ENCODE measurements around the gene SPTBN4.
"Not testable (repeated sequence)": the region's sequence is repeated elsewhere in the genome, so short reads cannot be mapped to it uniquely, and the experiment has no call there.

SPTBN4 gene

GRCh38 chr19:40497214-40497613 is 30.4 kb downstream of the SPTBN4 start:
- no peak for TF ChIP-seq CTCF (IDR thresholded peaks at IDR 0.05; ENCODE audit: control insufficient read depth, insufficient read depth, low read depth, low read length, missing control alignments)
- no peak overlapping the region for H3K4me3 ChIP-seq (ENCODE audit: control insufficient read depth, low read depth, low read length)
- no peak for DNase-seq (ENCODE audit: low read depth)

- no peak overlapping the region for H3K4me3 ChIP-seq (ENCODE audit: control insufficient read depth, low read depth, low read length)
- DNase-seq (ENCODE audit: low read depth): no peak
- no peak for TF ChIP-seq CTCF (IDR thresholded peaks at IDR 0.05; ENCODE audit: control insufficient read depth, insufficient read depth, low read depth, low read length, missing control alignments)
These were observed 32.5 kb downstream of the SPTBN4 start for GRCh38 chr19:40499320-40499719.

- not testable (repeated sequence) for DNase-seq (ENCODE audit: low read depth); H3K4me3 ChIP-seq (ENCODE audit: control insufficient read depth, low read depth, low read length)
These were observed 34.1 kb downstream of the SPTBN4 start for GRCh38 chr19:40500678-40501530.

- no peak for TF ChIP-seq CTCF (IDR thresholded peaks at IDR 0.05; ENCODE audit: control insufficient read depth, insufficient read depth, low read depth, low read length, missing control alignments)
- H3K4me3 ChIP-seq (ENCODE audit: control insufficient read depth, low read depth, low read length): no peak overlapping the region
- no peak for DNase-seq (ENCODE audit: low read depth)
These were observed 34.8 kb downstream of the SPTBN4 start for GRCh38 chr19:40501599-40501998.

GRCh38 chr19:40502081-40502480 is 35.3 kb downstream of the SPTBN4 start:
- no peak for DNase-seq (ENCODE audit: low read depth)
- H3K4me3 ChIP-seq (ENCODE audit: control insufficient read depth, low read depth, low read length): no peak overlapping the region
- no peak for TF ChIP-seq CTCF (IDR thresholded peaks at IDR 0.05; ENCODE audit: control insufficient read depth, insufficient read depth, low read depth, low read length, missing control alignments)

GRCh38 chr19:40502647-40503319 is 36.0 kb downstream of the SPTBN4 start:
- no peak for DNase-seq (ENCODE audit: low read depth)
- no peak overlapping the region for H3K4me3 ChIP-seq (ENCODE audit: control insufficient read depth, low read depth, low read length)
- TF ChIP-seq CTCF (IDR thresholded peaks at IDR 0.05; ENCODE audit: control insufficient read depth, insufficient read depth, low read depth, low read length, missing control alignments): peak; percentile 18

GRCh38 chr19:40503320-40503695 is 36.5 kb downstream of the SPTBN4 start:
- no peak for TF ChIP-seq CTCF (IDR thresholded peaks at IDR 0.05; ENCODE audit: control insufficient read depth, insufficient read depth, low read depth, low read length, missing control alignments)
- DNase-seq (ENCODE audit: low read depth): no peak
- no peak overlapping the region for H3K4me3 ChIP-seq (ENCODE audit: control insufficient read depth, low read depth, low read length)
